Astrocyte of the cerebellum (primary cell): ENCODE data around the gene XBP1.

ENCODE experiments used
- DNase-seq: peaks from one replicate; pipeline ENCODE4 v3.0.0-alpha.2; 2011; ENCODE audit warnings: low read depth
- H3K4me3 ChIP-seq: 2 replicates; pipeline ENCODE4 v1.5.1; 2011; ENCODE audit warnings: mild to moderate bottlenecking, low read depth, low read length, moderate library complexity
- in situ Hi-C: cut with HindIII; loops from 2 replicates; pipeline ENCODE4 v1.10.0; 2017; ENCODE audit warnings: low sequenced_read_pairs
- TF ChIP-seq, protein P1 (sequence below): IDR thresholded peaks from 2 replicates; pipeline ENCODE4 v1.5.1; 2012; ENCODE audit warnings: low read length, low read depth, moderate library complexity, mild to moderate bottlenecking; ENCODE audit errors: missing control alignments

The XBP1 gene

DNA sequence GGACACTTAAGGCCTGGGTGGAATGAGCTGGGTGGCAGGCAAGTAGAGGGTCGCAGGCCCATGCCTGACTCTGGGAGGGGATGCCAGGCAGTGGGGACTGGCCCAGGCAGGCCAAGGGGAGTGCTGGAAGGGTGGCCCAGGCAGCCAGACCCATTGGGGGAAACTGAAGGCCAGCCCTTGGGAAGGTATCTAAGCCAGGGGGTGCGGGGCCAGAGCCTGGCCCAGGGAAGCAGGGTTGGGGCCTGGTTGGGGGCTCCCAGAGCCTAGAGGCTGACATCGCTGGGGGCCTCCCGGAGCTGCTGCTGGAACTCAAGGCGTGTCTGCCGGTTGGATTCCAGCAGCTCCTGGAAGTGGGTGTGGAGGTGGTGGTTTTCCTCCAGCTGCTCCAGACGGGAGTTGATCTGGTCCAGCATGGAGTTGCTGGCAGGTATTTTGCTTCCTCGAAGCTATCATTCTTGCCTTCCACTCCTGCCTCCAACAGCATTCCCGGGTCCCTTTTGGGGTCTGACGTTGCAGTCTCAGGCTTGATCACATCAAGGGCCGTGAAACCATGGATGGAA lies 35.3 kb upstream of the XBP1 start:
- TF ChIP-seq, protein P1, sequence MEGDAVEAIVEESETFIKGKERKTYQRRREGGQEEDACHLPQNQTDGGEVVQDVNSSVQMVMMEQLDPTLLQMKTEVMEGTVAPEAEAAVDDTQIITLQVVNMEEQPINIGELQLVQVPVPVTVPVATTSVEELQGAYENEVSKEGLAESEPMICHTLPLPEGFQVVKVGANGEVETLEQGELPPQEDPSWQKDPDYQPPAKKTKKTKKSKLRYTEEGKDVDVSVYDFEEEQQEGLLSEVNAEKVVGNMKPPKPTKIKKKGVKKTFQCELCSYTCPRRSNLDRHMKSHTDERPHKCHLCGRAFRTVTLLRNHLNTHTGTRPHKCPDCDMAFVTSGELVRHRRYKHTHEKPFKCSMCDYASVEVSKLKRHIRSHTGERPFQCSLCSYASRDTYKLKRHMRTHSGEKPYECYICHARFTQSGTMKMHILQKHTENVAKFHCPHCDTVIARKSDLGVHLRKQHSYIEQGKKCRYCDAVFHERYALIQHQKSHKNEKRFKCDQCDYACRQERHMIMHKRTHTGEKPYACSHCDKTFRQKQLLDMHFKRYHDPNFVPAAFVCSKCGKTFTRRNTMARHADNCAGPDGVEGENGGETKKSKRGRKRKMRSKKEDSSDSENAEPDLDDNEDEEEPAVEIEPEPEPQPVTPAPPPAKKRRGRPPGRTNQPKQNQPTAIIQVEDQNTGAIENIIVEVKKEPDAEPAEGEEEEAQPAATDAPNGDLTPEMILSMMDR = no peak
- in situ Hi-C loops = loop anchor here (10.0 kb wide), 1 partner anchor 241 kb away; no protein-coding TSS in a partner anchor
- DNase-seq = no peak
- no peak overlapping the region for H3K4me3 ChIP-seq

DNA sequence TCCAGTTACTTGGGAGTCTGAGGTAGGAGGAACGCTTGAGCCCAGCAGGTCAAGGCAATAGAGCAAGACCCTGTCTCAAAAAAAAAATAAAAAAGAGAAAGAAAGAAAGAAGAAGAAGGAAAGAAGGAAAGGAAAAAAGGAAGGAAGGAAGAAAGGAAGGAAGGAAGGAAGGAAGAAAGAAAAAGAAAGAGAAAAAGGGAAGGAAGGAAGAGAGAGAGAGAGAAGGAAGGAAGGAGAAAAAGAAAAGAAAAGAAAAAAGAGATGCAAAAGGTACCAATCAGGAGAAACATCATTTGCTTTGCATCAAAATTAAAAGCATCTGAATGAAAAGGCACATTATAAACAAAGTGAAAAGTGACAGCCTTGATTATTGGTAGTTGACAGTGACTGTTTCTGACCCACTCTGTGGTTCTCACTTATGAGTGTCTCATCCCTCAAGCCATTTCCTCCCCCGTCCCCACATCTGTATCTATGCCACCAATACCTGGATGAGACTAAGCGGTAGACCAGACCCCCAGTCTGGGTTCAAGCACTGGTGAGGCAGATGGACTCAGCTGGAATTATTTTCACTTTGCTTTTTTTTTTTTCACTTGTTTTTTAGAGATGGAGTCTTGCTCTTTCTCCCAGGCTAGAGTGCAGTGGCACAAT lies 33.0 kb upstream of the XBP1 start:
- TF ChIP-seq, protein P1 = no peak

DNA sequence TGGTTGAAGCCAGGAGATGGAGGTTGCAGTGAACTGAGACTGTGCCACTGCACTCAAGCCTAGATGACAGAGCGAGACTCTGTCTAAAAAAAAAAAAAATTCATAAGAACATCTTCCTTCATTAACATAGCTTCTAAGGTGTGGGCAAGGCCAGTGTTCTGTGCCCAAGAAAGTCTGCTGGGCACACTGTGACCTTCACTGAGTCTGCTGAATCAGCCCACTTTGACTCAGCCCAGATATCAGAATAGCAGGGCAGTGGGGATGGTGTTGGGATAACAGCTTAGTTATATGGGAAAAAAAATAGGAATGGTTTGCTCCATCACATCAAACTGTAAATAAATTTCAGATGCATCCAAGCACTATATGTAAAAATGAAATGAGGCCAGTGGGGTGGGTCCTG lies 32.4 kb upstream of the XBP1 start:
- DNase-seq = no peak
- TF ChIP-seq, protein P1 = no peak
- in situ Hi-C loops = loop anchor here (10.0 kb wide), 1 partner anchor 238 kb away; no protein-coding TSS in a partner anchor
- H3K4me3 ChIP-seq = no peak overlapping the region

More for the DNA sequence above, 33.0 kb upstream of the XBP1 start:
- in situ Hi-C loops = loop anchor here (10.0 kb wide), 1 partner anchor 239 kb away; no protein-coding TSS in a partner anchor
- no peak for DNase-seq
- no peak overlapping the region for H3K4me3 ChIP-seq

DNA sequence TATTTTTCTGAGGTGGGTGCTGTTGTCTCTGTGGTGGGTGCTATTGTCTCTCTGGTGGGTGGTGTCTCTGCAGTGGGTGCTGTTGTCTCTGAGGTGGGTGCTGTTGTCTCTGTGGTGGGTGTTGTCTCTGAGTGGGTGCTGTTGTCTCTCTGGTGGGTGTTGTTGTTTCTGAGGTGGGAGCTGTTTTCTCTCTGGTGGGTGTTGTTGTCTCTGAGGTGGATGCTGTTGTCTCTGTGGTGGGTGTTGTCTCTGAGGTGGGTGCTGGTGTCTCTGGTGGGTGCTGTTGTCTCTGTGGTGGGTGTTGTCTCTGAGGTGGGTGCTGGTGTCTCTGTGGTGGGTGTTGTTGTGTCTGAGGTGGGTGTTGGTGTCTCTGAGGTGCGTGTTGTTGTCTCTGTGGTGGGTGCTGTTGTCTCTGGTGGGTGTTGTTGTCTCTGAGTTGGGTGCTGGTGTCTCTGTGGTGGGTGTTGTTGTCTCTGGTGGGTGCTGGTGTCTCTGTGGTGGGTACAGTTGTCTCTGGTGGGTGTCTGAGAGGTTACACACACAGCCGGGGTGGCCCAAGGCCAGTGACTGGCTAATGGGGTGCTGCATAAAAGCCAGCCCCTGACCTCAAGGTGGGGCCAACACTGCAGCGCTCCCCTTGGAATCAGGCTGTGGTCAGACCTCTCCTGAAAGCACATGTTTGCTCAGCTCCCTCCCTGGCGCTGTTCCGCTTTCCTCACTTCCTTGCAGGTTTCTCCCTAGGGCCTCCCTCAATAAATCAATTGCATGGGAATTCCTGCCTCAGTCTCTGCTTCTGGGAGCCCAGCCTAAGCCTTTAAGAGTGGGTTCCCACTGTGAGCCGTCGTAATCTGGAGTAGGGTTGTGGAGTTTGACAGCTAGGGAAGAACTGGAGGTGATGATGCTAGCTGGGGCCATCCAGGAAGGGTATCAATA lies 31.0 kb upstream of the XBP1 start:
- TF ChIP-seq, protein P1 = no peak
- no peak for DNase-seq
- no peak overlapping the region for H3K4me3 ChIP-seq
- in situ Hi-C loops = loop anchor here (10.0 kb wide), 1 partner anchor 237 kb away; no protein-coding TSS in a partner anchor

DNA sequence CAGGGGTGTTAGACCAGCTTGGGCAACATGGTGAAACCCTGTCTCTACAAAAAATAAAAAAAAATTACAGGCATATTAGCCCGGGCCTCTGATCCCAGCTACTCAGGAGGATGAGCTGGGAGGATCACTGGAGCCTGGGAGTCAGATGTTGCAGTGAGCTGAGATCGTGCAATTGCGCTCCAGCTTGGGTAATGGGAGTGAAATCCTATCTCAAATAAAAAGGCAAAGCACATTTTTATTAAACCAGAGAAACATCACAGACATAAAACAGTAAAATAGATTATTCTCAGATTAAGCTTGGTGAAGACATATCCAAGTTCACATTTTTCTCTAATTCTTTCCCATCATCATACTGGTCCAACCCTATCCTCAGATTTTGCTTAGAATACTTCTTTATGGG lies 30.1 kb upstream of the XBP1 start:
- in situ Hi-C loops = loop anchor here (10.0 kb wide), 1 partner anchor 236 kb away; no protein-coding TSS in a partner anchor
- TF ChIP-seq, protein P1 = no peak
- DNase-seq = no peak
- H3K4me3 ChIP-seq = no peak overlapping the region
